Thyroid gland (tissue), 4 donors: Measurements from ENCODE around the gene LUZP2. TPM values are rescaled to one million over a fixed set of nuclear protein-coding genes. Genes with fewer than 3 reads are reported as not detected.

ENCODE experiments used
- DNase-seq, 2 donors: peaks; one replicate each; pipeline ENCODE4 v3.0.0-alpha.2; 2019
- H3K27ac ChIP-seq, 3 donors: fragments of 200-600 bp; sonication (generic); 1 replicate in 2 of 3; 2 replicates in 1 of 3; pipeline ENCODE4 v1.5.1; 2016 to 2019; ENCODE audit warnings: mild to moderate bottlenecking in 1 of 3, moderate library complexity in 1 of 3
- H3K27me3 ChIP-seq: fragments of 200-600 bp; sonication (generic); one replicate; pipeline ENCODE4 v1.5.1; 2019
- H3K36me3 ChIP-seq, 2 donors: fragments of 200-600 bp; sonication (generic); one replicate each; pipeline ENCODE4 v1.5.1; 2016 to 2019
- H3K4me1 ChIP-seq, 2 donors: fragments of 200-600 bp; sonication (generic); one replicate each; pipeline ENCODE4 v1.5.1; 2017 to 2019
- H3K4me3 ChIP-seq, 3 donors: fragments of 200-600 bp; sonication (generic); replicated peaks in 1 of 3; 1 replicate in 2 of 3; 2 replicates in 1 of 3; pipeline ENCODE4 v1.5.1; 2016; ENCODE audit warnings: mild to moderate bottlenecking in 1 of 3
- H3K9me3 ChIP-seq: fragments of 200-600 bp; sonication (generic); one replicate; pipeline ENCODE4 v1.5.1; 2017
- CTCF ChIP-seq, 6 experiments: fragments of 200-600 bp in 3 of 6; fragments of 450-650 bp in 3 of 6; sonication (generic) in 3 of 6; IDR thresholded peaks; one replicate each; pipeline ENCODE4 v1.5.1; 2016 to 2019; ENCODE audit warnings: antibody characterized with exemption in 6 of 6, mild to moderate bottlenecking in 2 of 6, inconsistent platforms in 1 of 6, moderate library complexity in 1 of 6
- POLR2A ChIP-seq, 2 donors: fragments of 450-650 bp; IDR thresholded peaks; one replicate each; pipeline ENCODE4 v1.6.1; 2017; ENCODE audit warnings: antibody characterized with exemption in 2 of 2, mild to moderate bottlenecking in 2 of 2, moderate library complexity in 1 of 2
- WGBS, 2 donors: methylation state at CpG; one replicate each; pipeline ENCODE4 v1.1.5; 2017; 5-methylcytosine and 5-hydroxymethylcytosine counted together
- intact Hi-C: fragments of 100-400 bp; cut with DNase I; formaldehyde crosslinking; loops from one replicate; pipeline ENCODE4 v1.15.1; 2023
- total RNA-seq, 4 donors: library from RNA; depleted of rRNA; stranded (reverse); fragments of >200 nt; gene quantifications; one replicate each; pipeline ENCODE4 v1.2.3, GENCODE V29; 2016

Gene LUZP2
- total RNA-seq = not detected

GRCh38 chr11:24496736-24497725, at the start of gene LUZP2:
LUZP2 (plus strand) TSS chr11:24497053.
- Histone ChIP-seq H3K4me1 (peaks cover 5 to 10% of the 10 kb centered on the region in 2 donors), H3K4me3 (peak within 1 kb of the TSS in 1 of 3 donors; percentile 6), H3K9me3 (no peaks in the 10 kb centered on the region), H3K27me3 (no peaks in the 10 kb centered on the region), H3K27ac (no peak within 1 kb of the TSS), H3K36me3 (no peaks in the 10 kb centered on the region)
- WGBS, 2 donors = 5 to 7% methylated on average over 16 to 21 of the region's 65 CpGs
- no peak for TF ChIP-seq POLR2A (IDR thresholded peaks at IDR 0.05)
- no peak for TF ChIP-seq CTCF (IDR thresholded peaks at IDR 0.05)
- intact Hi-C loops = no loop called here
- peak; percentile 10 to 27 for DNase-seq

GRCh38 chr11:24453129-24453718, 43.6 kb upstream of the LUZP2 start:
- intact Hi-C loops = no loop called here
- Histone ChIP-seq H3K27me3 (no peaks in the 10 kb centered on the region), H3K36me3 (no peaks in the 10 kb centered on the region), H3K4me1 (no peaks in the 10 kb centered on the region), H3K27ac (no peak overlapping the region), H3K9me3 (no peaks in the 10 kb centered on the region), H3K4me3 (no peak overlapping the region)
- DNase-seq = no peak
- WGBS, 2 donors = 88 to 89% methylated on average over 3 of the region's 3 CpGs
- TF ChIP-seq CTCF (IDR thresholded peaks at IDR 0.05) (no peak), POLR2A (IDR thresholded peaks at IDR 0.05) (no peak)

DNA sequence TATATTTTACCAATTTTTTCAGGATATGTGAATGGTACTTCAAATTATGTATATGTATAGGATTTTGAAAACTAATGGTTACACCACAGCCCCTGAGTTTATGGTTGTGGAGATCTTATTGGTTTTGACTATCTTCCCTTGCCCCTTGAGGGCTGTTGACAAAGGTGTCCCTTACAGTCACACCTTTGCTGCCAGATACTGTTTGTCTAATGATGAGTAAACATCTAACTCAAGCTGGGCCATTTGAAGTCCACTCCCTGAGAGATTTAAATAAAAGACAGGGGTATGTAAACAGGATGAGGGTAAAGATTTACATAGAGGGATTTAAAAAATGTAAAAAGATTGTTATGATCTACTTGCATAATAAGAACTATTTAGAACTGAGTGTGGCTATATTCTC, 38.9 kb upstream of the LUZP2 start:
- TF ChIP-seq CTCF (IDR thresholded peaks at IDR 0.05) (no peak), POLR2A (IDR thresholded peaks at IDR 0.05) (no peak)
- Histone ChIP-seq H3K9me3 (no peaks in the 10 kb centered on the region), H3K27ac (no peak overlapping the region), H3K36me3 (no peaks in the 10 kb centered on the region), H3K4me3 (no peak overlapping the region), H3K27me3 (no peaks in the 10 kb centered on the region), H3K4me1 (no peaks in the 10 kb centered on the region)
- intact Hi-C loops = no loop called here
- no peak for DNase-seq

- 89 to 96% methylated on average over 1 of the region's 1 CpG for WGBS, 2 donors
- H3K9me3 ChIP-seq = no peaks in the 10 kb centered on the region
- H3K4me3 ChIP-seq = no peak overlapping the region
- intact Hi-C loops = no loop called here
- H3K27me3 ChIP-seq = no peaks in the 10 kb centered on the region
- no peaks in the 10 kb centered on the region for H3K4me1 ChIP-seq
- no peaks in the 10 kb centered on the region for H3K36me3 ChIP-seq
- TF ChIP-seq POLR2A (IDR thresholded peaks at IDR 0.05) = no peak
- no peak for TF ChIP-seq CTCF (IDR thresholded peaks at IDR 0.05)
- H3K27ac ChIP-seq = no peak overlapping the region
- no peak for DNase-seq
These were observed 26.4 kb upstream of the LUZP2 start for GRCh38 chr11:24470431-24470830.

DNA sequence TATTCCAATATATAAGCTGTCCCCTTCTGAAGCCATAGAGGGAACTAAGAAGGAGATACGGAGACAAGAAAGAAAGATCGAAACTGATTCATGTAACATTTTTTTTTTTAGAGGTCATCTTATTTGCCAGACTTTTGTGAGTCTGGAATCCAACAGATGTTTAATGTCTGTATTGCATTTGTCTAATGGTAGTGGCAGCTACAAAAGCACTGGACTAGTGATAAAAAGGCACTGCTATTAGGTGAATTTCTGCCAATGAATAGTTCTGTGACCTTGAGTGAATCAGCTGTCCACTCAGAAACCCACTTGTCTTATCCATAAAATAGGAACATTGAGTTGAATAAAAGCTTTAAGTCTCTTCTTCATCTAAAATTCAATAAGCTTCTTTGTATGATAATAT, 25.8 kb upstream of the LUZP2 start:
- Histone ChIP-seq H3K4me3 (no peak overlapping the region), H3K27ac (no peak overlapping the region), H3K9me3 (no peaks in the 10 kb centered on the region), H3K4me1 (no peaks in the 10 kb centered on the region), H3K36me3 (no peaks in the 10 kb centered on the region), H3K27me3 (no peaks in the 10 kb centered on the region)
- DNase-seq = no peak
- TF ChIP-seq POLR2A (IDR thresholded peaks at IDR 0.05) = no peak
- no peak for TF ChIP-seq CTCF (IDR thresholded peaks at IDR 0.05)
- intact Hi-C loops = no loop called here
- WGBS, 2 donors = 21 to 89% methylated on average over 2 of the region's 2 CpGs
